ENCODE measurements around the gene ATP1B3.
A peak's percentile ranks its signal among the peaks of the same experiment; 100 is the strongest.

The ATP1B3 gene

DNA sequence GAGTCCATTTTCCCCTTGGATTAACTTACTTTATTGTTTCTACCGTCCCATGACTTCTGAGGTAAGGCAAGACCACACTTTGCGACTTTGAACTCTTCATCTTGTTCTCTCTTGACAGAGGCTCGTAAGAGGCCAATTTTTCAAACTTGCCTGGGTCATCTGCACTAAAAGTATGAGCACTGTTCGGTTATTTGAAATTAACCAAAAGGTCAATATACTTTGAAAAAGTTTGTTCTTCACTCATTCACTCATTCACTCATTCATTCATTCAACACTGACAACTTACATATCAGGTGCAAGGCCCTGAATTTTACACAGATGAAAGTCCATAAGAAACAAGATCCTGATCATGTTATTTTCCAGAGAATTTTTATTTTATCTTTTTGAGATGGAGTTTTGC, 57.9 kb downstream of the ATP1B3 start:
- TF ChIP-seq, protein P1, sequence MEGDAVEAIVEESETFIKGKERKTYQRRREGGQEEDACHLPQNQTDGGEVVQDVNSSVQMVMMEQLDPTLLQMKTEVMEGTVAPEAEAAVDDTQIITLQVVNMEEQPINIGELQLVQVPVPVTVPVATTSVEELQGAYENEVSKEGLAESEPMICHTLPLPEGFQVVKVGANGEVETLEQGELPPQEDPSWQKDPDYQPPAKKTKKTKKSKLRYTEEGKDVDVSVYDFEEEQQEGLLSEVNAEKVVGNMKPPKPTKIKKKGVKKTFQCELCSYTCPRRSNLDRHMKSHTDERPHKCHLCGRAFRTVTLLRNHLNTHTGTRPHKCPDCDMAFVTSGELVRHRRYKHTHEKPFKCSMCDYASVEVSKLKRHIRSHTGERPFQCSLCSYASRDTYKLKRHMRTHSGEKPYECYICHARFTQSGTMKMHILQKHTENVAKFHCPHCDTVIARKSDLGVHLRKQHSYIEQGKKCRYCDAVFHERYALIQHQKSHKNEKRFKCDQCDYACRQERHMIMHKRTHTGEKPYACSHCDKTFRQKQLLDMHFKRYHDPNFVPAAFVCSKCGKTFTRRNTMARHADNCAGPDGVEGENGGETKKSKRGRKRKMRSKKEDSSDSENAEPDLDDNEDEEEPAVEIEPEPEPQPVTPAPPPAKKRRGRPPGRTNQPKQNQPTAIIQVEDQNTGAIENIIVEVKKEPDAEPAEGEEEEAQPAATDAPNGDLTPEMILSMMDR (IDR thresholded peaks at IDR 0.05; ENCODE audit: poor library complexity, severe bottlenecking) = no peak
- no peak overlapping the region for H3K27ac ChIP-seq (ENCODE audit: poor library complexity, severe bottlenecking)
- H3K27me3 ChIP-seq (ENCODE audit: insufficient read depth, poor library complexity, severe bottlenecking) = no peaks in the 10 kb centered on the region
- DNase-seq (ENCODE audit: low spot score) (no peak), ATAC-seq (ENCODE audit: low read depth) (no peak)
- no peaks in the 10 kb centered on the region for H3K36me3 ChIP-seq (ENCODE audit: low read depth)
- H3K4me3 ChIP-seq (ENCODE audit: severe bottlenecking) = no peak overlapping the region
- no peaks in the 10 kb centered on the region for H3K9me3 ChIP-seq (ENCODE audit: severe bottlenecking)
- H3K4me1 ChIP-seq (ENCODE audit: insufficient read depth, poor library complexity, severe bottlenecking) = peaks cover 9% of the 10 kb centered on the region

DNA sequence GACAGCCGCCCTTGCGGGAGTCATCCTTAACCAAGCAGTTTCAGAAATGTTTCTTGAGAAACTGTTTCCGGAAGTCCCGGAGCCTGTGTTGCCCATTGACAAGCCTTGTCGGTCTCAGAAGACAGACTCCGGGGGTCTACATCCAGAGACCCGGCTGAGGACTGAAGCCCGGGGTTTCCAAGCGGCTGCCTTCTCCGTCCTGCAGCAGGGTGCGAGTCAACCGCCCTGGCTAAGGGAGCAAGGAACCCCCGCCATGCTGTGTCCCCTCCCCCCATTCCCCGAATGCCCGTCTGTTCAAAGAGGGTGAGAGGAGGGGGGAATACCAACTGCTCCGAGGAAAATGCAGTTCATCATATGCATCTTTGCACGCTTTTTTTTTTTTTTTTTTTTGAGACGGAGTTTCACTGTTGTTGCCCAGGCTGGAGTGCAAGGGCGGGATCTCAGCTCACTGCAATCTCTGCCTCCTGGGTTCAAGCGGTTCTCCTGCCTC, 61.6 kb downstream of the ATP1B3 start:
- Histone ChIP-seq H3K9me3 (ENCODE audit: severe bottlenecking) (no peaks in the 10 kb centered on the region), H3K4me3 (ENCODE audit: severe bottlenecking) (no peak overlapping the region), H3K36me3 (ENCODE audit: low read depth) (no peaks in the 10 kb centered on the region), H3K4me1 (ENCODE audit: insufficient read depth, poor library complexity, severe bottlenecking) (peaks cover 24% of the 10 kb centered on the region), H3K27ac (ENCODE audit: poor library complexity, severe bottlenecking) (peak overlapping the region; percentile 83), H3K27me3 (ENCODE audit: insufficient read depth, poor library complexity, severe bottlenecking) (no peaks in the 10 kb centered on the region)
- DNase-seq (ENCODE audit: low spot score) (no peak), ATAC-seq (ENCODE audit: low read depth) (no peak)
- TF ChIP-seq, protein P1 (IDR thresholded peaks at IDR 0.05; ENCODE audit: poor library complexity, severe bottlenecking) = no peak

DNA sequence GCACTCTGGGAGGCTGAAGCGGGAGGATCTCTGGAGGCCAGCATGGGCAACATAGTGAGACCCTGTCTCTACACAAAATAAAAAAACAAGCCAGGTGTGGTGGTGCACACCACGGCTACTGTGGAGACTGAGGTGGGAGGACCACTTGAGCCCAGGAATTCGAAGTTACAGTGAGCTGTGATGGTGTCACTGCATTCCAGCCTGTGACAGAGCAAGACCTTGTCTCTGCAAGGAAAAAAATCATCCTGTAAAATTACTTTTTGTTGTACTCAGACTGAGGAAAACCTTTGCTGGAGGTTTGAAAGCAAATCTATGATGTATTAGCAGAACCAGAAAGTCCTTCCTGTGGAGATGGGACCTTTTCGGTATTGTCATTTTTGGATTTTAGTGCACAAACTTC, 63.3 kb downstream of the ATP1B3 start:
- H3K4me3 ChIP-seq (ENCODE audit: severe bottlenecking) = no peak overlapping the region
- peaks cover 24% of the 10 kb centered on the region for H3K4me1 ChIP-seq (ENCODE audit: insufficient read depth, poor library complexity, severe bottlenecking)
- ATAC-seq (ENCODE audit: low read depth) = peak; percentile 1; the same call in 2 of the 3 replicates
- no peak for DNase-seq (ENCODE audit: low spot score)
- no peaks in the 10 kb centered on the region for H3K27me3 ChIP-seq (ENCODE audit: insufficient read depth, poor library complexity, severe bottlenecking)
- H3K27ac ChIP-seq (ENCODE audit: poor library complexity, severe bottlenecking) = peak overlapping the region; percentile 83
- H3K9me3 ChIP-seq (ENCODE audit: severe bottlenecking) = no peaks in the 10 kb centered on the region
- TF ChIP-seq, protein P1 (IDR thresholded peaks at IDR 0.05; ENCODE audit: poor library complexity, severe bottlenecking) = no peak
- no peaks in the 10 kb centered on the region for H3K36me3 ChIP-seq (ENCODE audit: low read depth)

DNA sequence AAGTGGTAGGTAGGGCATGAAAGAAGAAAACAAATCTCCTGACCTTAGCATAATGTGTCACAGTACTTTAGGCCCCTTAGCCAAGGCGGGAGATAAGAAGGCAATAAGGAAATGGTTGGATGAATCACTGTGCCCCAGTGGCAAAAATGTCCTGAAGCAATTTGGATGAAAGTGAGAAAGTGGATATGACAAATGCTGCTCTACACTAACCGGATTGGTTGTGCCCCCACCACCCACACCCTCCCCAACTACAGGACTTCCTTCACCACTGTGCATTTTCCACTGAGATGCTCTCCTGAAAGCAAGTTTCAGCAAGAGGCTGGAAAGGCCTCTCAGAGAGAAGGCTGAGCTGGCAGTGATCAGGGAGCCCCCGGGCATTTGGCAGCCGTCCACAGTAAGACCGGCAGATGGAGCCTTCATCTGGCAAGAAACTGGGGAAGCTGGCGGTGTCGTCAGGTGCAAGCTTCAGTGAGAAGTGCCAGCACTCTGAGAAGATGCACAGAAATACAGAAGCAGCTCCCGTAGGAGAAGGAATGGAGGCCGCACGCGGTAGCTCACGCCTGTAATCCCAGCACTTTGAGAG, 63.8 kb downstream of the ATP1B3 start:
- no peaks in the 10 kb centered on the region for H3K36me3 ChIP-seq (ENCODE audit: low read depth)
- DNase-seq (ENCODE audit: low spot score) = peak; percentile 95
- peaks cover 24% of the 10 kb centered on the region for H3K4me1 ChIP-seq (ENCODE audit: insufficient read depth, poor library complexity, severe bottlenecking)
- H3K27me3 ChIP-seq (ENCODE audit: insufficient read depth, poor library complexity, severe bottlenecking) = no peaks in the 10 kb centered on the region
- H3K27ac ChIP-seq (ENCODE audit: poor library complexity, severe bottlenecking) = peak overlapping the region; percentile 83
- peak; percentile 95 for ATAC-seq (ENCODE audit: low read depth)
- H3K4me3 ChIP-seq (ENCODE audit: severe bottlenecking) = no peak overlapping the region
- TF ChIP-seq, protein P1 (IDR thresholded peaks at IDR 0.05; ENCODE audit: poor library complexity, severe bottlenecking) = peak; percentile 35
- H3K9me3 ChIP-seq (ENCODE audit: severe bottlenecking) = no peaks in the 10 kb centered on the region

DNA sequence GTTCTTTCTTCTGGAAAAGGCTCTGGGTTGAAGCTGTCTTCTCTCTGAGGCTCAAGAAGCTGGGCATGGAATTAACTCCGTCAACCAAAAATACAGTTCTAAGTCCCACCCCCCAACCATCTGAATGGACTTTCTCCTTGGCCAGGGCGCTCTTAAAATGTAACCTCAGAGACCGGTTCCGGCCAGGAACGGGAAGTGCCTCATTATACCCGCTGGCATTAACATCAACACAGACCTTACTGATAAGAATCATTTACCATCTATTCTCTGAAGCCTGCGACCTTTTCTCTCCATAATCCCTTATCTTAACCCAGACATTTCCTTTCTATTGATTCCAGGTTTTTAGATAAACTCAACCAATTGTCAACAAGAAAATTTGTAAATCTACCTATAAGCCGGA, 64.7 kb downstream of the ATP1B3 start:
- Histone ChIP-seq H3K27ac (ENCODE audit: poor library complexity, severe bottlenecking) (peak overlapping the region; percentile 83), H3K9me3 (ENCODE audit: severe bottlenecking) (no peaks in the 10 kb centered on the region), H3K4me3 (ENCODE audit: severe bottlenecking) (no peak overlapping the region), H3K36me3 (ENCODE audit: low read depth) (no peaks in the 10 kb centered on the region), H3K27me3 (ENCODE audit: insufficient read depth, poor library complexity, severe bottlenecking) (no peaks in the 10 kb centered on the region), H3K4me1 (ENCODE audit: insufficient read depth, poor library complexity, severe bottlenecking) (peaks cover 24% of the 10 kb centered on the region)
- DNase-seq (ENCODE audit: low spot score) (no peak), ATAC-seq (ENCODE audit: low read depth) (no peak)
- TF ChIP-seq, protein P1 (IDR thresholded peaks at IDR 0.05; ENCODE audit: poor library complexity, severe bottlenecking) = no peak

All from RWPE2 (cell line).